HG02840 (cell line): ENCODE measurements around the gene PSD.

ENCODE experiments used
- ATAC-seq: cut with Tn5 transposase; IDR thresholded peaks from one replicate; pipeline ENCODE4 v1.9.1; 2021; ENCODE audit warnings: mild to moderate bottlenecking, moderate library complexity, moderate number of reproducible peaks; ENCODE audit not compliant: unreplicated experiment, low FRiP score

Gene PSD

DNA sequence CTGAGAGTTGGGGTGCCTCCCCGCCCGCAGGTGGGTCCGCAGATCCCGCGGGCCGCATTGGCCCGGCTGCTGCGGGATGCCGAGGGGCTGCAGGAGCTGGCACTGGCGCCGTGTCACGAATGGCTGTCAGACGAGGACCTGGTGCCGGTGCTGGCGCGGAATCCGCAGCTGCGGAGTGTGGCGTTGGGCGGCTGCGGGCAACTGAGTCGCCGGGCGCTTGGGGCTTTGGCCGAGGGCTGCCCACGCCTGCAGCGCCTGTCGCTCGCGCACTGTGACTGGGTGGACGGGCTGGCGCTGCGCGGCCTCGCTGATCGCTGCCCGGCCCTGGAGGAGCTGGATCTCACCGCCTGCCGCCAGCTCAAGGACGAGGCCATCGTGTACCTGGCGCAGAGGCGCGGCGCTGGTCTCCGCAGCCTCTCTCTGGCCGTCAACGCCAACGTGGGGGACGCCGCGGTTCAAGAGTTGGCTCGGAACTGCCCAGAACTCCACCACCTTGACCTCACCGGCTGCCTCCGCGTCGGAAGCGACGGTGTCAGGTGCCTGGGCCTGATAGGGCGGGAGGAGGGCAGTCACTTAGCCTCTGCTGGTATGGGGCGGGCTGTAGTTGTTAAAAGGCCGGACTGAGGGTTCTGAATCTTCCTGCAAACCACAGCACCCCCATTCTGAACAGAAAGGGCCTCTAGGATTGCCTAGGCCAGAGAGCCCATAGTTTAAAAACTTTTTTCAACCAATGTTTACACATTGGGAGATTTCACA lies 3.4 kb upstream of the PSD start:
- no peak for ATAC-seq

DNA sequence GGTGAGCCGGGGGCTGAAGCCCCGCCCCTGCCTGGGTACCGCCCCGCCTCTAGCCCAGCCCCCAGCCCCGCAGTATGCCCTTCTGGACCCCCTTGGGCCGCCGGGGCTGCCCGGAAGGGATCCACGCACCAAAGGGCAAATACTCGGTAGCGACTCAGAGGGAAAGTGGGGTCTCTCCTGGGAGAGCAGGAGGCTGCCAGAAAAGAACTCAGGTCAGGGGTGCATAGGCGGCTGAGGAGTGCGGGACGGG lies 2.8 kb upstream of the PSD start:
- no peak for ATAC-seq

DNA sequence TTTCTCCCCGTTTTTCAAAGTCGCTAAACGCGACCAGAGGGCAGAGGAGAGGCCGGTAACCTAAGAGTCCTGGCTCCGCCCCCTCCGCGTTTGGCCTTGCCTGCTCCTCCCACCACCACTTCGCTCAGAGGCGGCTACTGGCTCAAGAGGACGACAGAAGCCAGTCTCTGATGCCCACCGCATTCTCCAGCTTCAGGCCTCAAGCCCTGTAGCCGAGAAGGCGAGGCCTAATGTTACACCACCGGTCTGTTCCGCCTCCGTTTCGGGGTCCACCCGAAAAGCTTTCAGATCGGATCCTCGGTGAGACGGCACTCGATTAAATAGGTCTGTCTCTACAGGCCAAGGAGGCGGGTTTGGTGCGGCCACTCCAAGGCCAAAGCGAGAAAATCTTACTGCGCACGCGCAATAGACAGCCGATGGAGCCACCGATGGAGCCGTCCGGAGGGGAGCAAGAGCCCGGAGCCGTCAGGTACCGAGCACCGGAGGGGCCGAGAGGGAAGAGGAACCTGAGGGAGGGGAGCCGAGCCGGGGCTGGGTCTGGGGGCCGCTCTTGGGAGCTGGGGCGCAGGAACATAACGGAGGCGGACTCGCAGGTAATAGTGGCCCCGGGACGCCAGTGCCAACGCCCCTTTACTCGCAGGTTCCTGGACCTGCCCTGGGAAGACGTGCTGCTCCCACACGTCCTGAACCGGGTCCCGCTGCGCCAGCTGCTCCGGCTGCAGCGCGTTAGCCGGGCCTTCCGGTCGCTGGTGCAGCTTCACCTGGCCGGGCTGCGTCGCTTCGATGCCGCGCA lies 2.3 kb upstream of the PSD start, which contains the start of gene FBXL15:
Gene FBXL15, plus strand, starts transcription at position 123 of the 793 bp plus-strand sequence. Its CDS starts 294 bp downstream, at position 417.
- peak; percentile 83 for ATAC-seq

DNA sequence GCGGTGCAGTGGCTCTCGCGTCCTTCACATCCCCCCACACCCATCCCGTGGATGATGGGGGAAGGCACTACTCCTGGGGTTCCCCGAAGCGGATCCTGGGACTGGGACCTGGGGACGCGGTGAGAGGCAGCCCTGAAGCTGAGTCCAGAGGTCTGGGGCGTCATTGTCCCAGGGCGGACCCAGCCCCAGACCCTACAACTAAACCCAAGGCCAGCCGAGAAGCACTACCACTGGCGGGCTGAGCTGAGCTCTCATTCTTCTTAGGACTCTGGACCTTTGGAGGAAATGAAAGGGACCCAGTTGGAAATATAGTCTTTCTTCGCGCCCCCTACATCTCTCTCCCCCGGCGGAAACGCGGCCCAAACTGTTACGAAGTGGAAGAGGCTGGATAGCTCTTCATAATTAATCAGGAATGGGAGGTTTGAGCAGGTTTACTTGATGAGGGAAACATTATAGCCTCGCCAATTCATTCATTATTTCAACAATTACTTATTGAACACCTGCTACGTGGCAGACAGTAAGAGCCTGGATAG lies 1.7 kb upstream of the PSD start:
- ATAC-seq = no peak

DNA sequence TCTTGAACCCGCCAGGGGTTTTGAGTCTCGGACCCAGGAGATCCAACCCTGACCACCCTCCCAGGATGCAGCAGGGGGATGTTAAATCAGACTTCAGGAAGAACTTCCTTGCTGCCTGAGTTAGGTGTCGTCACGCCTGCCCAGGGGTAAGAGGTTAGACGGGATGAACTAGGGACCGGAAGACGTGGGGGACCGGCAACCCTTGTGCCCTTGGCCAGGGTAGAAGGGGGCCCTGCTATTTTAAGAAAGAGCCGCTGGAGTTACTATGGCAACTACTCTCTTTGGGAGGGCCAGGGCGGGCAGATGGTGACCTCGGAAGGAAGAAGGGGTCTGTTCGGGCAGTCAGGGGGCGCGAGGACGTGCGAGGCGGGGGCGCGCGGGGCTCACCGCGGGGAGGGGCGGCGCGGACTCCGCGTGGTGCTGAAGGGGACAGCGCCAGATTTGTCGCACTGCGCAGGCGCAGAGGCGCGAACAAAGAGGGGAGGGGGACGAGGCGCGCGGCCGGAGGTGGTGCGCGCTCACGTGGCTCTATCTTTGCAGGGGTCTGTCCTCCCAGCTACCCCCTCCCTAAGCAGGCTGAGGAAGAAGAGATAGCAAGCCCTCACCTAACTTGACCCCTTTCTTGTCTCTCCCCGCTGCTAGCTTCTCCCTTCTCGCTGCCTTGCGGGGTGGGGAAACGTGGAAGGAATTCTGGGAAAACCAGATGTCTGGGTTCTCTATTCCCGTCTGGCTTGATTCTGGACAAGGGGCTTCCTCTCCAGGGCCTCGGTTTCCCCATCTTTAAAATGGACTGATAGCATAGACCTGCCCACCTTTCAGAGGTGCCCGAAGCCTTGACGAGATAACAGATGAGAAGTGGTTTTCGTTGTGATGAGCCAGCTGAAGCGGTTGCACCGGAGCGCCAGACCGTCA lies 940 bp upstream of the PSD start:
- no peak for ATAC-seq

DNA sequence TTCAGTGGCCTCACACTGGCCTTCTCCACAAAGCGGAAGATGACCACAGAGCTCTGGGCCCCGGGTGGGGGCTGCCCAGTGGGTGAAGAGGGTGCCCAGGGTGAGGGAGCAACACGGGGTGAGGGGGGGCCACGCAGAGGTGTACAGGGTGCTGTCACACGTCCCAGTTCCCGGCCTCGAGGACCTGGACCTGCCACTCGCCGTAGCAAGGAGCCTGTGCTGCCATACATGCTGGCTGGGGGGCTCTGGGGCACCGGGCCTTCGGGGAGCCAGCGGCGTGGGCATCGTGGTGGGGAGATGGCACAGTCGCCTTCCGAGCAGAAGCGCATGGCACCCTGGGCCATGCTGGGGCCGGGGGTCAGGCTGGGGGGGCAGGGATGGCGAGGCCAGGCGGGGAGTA lies 1.9 kb downstream of the PSD start:
- ATAC-seq = no peak

DNA sequence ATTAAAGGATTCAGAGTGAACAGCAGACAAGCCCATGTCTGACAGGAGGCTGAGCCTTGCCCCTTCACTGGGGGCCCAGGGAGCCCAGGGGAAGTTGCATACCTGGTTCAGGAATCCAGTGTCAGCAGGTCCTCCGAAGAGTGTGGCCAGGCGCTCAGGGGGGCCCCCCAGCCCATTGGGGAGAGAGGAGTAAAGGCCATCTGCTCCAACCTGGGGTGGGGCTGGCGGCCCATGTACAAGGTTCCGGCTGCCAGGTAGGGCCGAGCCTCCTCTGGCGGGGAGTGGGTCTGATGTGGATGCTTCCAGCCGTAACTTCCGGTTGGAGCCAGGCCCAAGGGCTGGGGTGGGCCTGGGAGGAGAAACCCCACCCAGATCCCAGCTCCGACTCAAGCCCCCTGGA lies 2.3 kb downstream of the PSD start:
- ATAC-seq = no peak

DNA sequence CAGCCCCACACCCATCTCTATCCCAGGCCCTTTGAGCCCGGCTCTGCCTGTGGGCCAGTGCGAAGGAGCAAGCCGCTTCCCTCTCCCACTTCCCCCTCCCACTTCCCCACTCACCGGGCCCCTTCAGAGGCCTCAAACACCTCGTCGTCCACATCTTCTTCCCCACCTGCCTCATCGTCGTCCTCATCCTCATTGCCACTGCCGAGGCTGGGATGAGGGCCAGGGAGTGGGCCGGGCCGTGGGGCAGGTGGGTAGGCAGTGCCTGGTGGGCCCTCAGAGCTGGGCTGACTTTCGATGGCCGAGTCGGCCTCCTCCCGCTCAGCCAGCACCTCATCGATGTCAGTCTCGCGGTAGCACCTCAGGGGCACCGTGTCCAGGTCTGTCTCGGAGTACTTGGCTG lies 3.8 kb downstream of the PSD start:
- no peak for ATAC-seq

DNA sequence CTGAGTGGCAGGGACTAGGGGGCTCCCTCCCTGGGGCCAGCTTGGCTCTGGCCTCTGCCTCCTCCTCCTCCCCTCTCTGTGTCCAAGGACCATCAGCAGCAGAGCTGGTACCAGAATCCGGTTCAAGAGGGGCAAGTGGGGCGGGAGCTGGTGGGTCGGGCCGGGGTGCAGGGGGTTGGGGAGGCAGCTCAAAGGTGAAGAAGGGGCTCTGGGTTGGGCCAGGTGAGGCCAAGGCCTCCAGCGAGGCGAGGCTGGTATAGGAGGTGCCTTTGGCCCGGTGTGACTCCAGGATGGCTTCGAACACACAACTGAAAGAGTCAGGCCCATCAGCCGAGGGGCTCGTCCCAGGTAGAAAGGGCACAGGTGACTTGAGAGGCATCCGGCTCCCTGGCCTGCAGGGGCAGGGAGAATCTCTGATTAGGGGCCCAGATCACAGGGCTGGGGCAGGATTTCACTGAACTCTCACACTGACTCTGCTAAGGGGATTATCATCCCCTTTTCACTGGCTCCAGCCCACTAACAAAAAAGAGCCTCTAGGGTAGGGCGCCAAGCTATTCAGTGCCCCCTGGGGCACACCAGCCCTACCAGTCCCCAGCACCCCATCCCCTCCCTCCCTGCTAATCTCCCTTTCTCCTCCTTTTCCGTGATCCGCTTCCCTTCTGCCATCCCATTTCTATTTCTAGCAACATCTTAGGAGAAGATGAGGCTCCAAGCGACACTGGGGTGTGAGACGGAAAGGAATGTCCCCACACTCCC lies 4.6 kb downstream of the PSD start:
- ATAC-seq = no peak

DNA sequence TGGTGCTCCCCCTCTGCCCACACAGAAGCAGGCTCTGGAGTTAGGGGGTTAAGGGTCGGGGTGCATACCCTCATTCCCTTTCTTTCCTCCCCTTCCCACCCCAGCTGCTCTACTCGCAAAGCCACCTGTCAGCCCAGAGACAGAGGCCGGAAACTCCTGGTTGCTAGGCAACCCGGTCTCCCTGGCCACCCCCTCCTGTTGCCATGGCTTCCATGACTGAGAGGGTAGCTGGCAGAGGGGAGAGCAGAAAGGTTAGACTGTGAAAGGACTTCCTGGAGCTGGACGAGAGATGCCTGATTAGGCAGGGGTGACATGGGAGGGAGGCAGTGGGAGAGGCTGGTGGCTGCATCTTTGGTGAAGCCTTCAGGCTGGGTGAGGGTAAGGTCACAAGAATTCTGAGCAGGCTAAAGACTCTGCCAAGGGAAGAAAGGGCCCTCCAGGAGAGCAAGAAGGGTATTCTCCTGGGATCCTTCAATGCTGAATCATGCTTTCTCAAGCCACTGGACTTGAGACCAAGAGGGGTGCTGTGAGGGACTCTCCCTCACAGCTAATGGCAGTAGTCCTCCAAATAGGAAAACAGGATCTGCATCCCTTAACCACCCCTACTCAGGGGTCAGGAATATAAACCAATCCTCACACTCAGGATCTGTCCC lies 5.4 kb downstream of the PSD start:
- no peak for ATAC-seq

DNA sequence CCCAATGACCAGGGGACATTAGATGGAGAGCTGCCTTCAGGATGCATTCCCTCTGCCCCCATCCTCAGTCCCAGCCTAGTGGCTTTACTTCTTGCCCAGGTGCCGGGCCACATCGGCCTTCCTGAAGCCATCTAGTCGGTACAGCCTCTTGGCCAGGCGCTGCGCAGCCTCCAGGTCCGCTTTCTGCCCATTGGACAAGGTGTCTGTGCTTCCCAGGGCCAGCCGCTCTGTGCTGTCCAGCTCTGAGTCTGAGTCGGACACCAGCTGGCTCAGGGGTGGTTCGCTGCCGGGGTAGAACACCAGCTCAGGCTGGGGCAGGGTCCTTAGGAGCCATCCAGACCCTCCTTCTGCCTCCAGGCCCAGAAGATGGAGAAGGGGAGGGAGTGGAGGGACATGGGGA lies 6.3 kb downstream of the PSD start:
- no peak for ATAC-seq

DNA sequence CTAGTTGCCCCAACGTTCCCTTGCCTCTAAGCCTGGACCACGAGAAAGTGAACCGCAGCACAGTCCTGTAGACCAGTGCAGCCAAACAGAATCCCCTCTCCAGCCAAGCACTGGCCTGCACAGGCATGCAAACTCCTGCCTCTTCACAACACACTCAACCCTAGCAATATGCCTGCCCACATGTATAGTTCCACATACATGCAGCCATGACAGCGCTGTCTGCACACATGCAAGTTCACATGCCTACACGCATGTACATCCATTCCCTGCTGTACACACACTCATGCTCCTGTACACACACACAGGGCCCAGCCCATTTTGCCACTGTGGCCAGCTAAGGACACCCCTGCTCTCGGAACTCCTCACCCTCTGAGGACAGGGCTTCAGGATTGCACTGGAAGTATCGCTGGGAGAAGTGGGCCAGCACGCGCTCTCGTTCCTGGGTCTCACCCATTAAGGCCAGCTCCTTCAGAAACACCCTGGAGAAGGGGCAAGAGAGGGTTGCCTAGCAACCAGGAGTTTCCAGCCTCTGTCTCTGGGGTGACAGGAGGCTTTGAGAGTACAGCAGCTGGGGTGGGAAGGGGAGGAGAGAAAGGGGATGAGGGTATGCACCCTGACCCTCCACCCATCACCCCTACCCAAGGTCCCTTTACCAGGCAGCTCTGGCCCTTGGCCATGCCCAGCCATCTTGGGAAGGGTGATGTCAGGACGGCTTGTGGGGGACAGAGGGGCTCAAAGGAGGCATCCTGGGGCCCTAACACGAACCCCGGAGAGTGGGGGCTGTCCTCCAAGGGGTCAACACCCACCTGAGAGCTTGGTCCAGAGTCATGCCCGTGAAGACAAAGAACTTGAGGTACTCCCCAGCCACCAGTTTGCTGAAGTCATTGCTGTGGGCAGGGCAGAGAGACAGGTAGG lies 7.0 kb downstream of the PSD start:
- ATAC-seq = no peak

DNA sequence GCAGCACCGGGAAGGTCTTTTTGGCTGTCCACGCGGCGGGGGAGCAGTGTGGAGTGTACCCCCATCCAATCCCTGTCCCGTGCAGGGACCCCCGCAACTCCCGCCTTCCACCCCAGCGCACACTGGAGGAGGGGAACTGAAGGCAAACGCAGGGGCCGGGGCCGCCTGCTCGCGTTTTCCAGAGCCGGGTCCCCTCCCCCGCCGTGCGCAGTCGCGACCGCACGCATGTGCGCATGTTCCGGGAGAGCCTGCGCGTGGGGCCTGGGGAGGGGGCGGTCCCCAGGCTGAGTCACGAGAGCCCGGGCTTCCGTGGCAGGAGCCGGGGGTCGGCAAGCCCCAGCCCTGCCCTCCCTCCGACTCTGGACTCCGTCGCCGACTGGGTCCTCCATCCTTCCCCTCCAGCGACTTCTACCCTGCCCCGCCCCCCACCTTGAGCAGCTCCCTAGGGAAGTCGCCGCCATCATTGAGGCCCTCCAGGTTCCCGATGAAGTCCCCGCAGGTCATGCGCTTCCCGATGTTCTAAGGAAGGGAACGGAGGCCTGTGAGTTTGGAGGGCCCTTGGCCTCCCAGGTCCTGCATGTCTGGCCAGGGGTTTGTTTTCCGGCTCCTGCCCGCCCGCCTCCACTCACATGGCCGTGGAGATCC lies 8.0 kb downstream of the PSD start:
- no peak for ATAC-seq

DNA sequence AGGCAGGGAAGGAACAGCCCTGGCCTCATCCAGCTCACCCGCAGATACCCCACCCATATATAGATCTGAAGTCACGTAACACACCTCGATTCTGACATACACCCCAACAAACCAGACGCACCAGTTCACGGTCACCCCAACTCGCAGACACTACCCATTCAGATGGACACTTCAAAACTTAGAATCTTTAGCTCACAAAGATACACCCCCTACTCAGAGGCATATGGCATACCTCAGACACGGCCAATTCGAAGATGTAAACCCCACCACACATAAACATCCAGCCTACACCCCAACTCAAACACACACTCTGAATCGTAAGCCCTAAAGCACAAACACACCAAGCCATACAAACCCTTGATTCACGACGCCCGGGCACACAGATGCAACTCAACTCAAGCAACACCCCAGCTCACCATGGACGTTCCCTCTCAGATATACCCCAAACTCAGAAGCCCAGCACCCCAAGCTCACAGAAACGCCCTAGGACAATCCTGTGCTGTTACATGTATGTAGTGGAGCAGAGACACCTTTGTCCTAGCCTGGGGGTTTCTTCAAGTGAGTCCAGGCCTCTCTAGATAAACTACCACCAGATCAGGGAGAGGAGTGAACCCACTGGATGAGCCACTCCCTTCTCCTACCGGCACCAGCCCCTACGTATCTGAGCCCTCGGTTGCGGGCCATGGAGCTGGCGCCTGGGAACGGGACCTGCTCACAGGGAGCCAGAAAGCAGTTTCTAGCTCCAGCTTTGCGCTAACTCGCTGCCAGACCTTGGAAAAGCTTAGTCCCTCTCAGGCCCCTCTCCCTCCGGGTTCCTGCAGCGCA lies 8.8 kb downstream of the PSD start:
- ATAC-seq = no peak

DNA sequence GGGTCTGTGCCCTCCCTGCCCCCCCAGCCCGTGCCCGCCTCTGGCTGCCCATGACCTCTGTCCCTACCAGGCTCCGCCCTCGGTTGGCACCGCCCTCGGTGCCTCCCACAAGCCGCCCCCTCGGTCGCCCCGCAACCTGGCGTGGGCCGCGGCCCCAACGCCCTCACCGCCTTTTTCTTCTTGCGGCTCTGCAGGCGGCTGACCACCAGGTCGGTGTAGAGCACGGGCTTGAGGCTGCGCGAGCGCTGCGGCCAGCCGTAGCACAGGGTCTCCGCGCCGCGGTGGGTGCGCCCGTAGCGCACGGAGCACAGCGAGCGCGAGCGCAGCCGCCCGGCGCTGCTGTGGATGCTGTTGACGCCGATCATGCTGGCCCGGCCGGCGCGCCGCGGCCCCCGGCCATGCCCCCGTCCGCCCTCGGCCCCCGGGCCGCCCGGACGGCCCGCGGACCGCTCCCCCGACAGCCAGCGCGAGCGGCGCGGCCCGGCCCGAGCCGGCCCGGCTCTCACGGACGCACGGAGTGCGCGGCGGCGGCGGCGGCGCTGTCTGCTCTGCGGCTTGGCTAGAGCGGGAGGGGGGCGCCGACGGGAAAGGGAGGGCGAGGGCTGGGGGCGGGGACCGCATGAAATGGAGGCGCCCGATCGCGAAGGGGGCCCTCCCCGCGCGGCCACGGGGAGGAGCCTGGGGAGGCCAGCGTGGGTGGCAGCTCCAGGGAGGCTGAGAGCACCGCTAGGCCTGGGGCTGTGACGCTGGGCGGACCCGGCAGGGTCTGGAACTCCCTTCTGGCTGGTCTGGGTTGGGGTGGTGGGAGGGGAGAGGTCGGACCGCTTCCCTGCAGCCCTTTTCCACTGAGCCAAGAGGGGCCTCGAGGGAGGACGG lies 9.6 kb downstream of the PSD start:
- ATAC-seq = no peak

DNA sequence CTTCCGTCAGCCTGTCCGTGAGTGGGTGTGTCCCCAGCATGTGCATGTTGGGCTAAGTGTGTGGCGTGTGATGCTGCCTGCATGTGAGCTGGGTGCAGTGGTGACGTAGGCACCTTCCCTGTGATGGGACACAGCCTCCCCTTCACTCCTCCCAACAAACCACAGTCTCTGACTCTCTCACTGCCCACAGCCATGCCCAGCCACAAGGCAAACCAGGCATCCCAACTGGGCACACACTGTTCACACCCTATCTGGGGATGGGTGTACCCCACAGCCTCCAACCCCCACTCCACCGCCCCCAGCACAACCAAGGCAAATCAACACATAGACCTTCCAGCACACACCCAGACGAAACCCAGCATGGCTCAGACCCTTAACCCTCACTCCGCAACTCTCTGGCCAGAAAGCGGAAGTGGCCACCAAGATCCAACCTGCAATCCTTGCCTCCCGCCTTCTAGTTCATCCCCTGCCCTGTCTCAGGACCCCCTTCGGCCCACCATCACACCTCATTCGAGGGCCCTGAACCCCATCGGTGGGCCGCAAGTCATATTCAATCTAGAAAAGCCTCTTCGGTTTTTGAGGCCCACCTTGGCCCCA lies 10.4 kb downstream of the PSD start:
- no peak for ATAC-seq
